HCT116 (cell line): ENCODE data around the gene LONRF3. TPM values are rescaled to one million over a fixed set of nuclear protein-coding genes. Genes with fewer than 3 reads are reported as not detected.

Experiments used
- ATAC-seq: fragments of 200-7000 bp; cut with Tn5 transposase; 2 replicates; pipeline ENCODE4 v1.9.1; 2020; ENCODE audit warnings: mild to moderate bottlenecking, moderate library complexity
- BruUV-seq: library from RNA; stranded (reverse); fragments of 400-500 nt; replicated peaks from 2 replicates; lab custom pipeline; 2021; lab: Mats Ljungman, UMichigan
- CTCF ChIA-PET: fragments of 300-600 bp; sonication (Branson Sonifier 250); formaldehyde crosslinking; loops from one replicate; lab custom pipeline; 2021; ENCODE audit warnings: antibody characterized with exemption; lab: Charles Lee
- POLR2A ChIA-PET: fragments of 300-600, 350-600 bp; sonication (Branson Sonifier 250); formaldehyde crosslinking; loops from one replicate; lab custom pipeline; 2021; ENCODE audit warnings: antibody characterized with exemption; lab: Charles Lee
- RAD21 ChIA-PET, 2 experiments: fragments of 300-600 bp; sonication (Branson Sonifier 250); formaldehyde crosslinking; loops; one replicate each; lab custom pipeline; 2023; ENCODE audit warnings: low total read pairs in 2 of 2; ENCODE audit not compliant: uncharacterized antibody in 2 of 2, unreplicated experiment in 2 of 2, low non-redundant PET in 1 of 2; lab: Charles Lee
- DNase-seq: peaks from one replicate; pipeline ENCODE4 v3.0.0-alpha.2; 2010; ENCODE audit warnings: low read depth, low spot score
- H2AFZ ChIP-seq: fragments of 200-600 bp; shearing (Covaris generic), sonication (generic); 2 replicates; pipeline ENCODE4 v1.6.1; 2017; ENCODE audit warnings: low read depth, mixed run types, mixed read lengths, antibody characterized with exemption, low read length; ENCODE audit not compliant: poor library complexity, severe bottlenecking
- H3K27ac ChIP-seq: 2 replicates; pipeline ENCODE4 v1.5.1; 2012; ENCODE audit warnings: low read depth, low read length
- H3K27me3 ChIP-seq: fragments of 200-600 bp; sonication (generic); 2 replicates; pipeline ENCODE4 v1.6.1; 2016; ENCODE audit warnings: mixed run types, low read length, mixed read lengths; ENCODE audit not compliant: insufficient read depth
- H3K36me3 ChIP-seq, 2 experiments: fragments of 200-500 bp in 1 of 2; fragments of 200-600 bp in 1 of 2; sonication (Bioruptor generic) in 1 of 2; sonication (generic) in 1 of 2; 2 replicates each; pipeline versions ENCODE4 v1.5.1 to v1.6.1; 2014 to 2016; ENCODE audit warnings: low read length in 2 of 2, inconsistent platforms in 1 of 2, mixed read lengths in 1 of 2, mixed run types in 1 of 2; ENCODE audit not compliant: insufficient read depth in 2 of 2, control insufficient read depth in 1 of 2
- H3K4me1 ChIP-seq, 2 experiments: fragments of 200-600 bp in 1 of 2; sonication (generic) in 1 of 2; 2 replicates each; pipeline versions ENCODE4 v1.5.1 to v1.6.1; 2012 to 2017; ENCODE audit warnings: low read length in 2 of 2, inconsistent platforms in 1 of 2, mild to moderate bottlenecking in 1 of 2, mixed read lengths in 1 of 2, mixed run types in 1 of 2, moderate library complexity in 1 of 2; ENCODE audit not compliant: insufficient read depth in 2 of 2, control insufficient read depth in 1 of 2
- H3K4me2 ChIP-seq: fragments of 200-600 bp; sonication (generic); 2 replicates; pipeline ENCODE4 v1.6.1; 2017; ENCODE audit warnings: mixed run types, low read length, mixed read lengths
- H3K4me3 ChIP-seq, 2 experiments: fragments of 200-600 bp in 1 of 2; sonication (generic) in 1 of 2; replicated peaks in 1 of 2; 2 replicates each; pipeline ENCODE4 v1.5.1; 2011 to 2016; ENCODE audit warnings: low read length in 2 of 2, control low read depth in 1 of 2, low read depth in 1 of 2, mild to moderate bottlenecking in 1 of 2, mixed read lengths in 1 of 2, mixed run types in 1 of 2
- H3K79me2 ChIP-seq: fragments of 200-600 bp; sonication (generic); 2 replicates; pipeline ENCODE4 v1.6.1; 2017; ENCODE audit warnings: mild to moderate bottlenecking, mixed run types, low read length, moderate library complexity, mixed read lengths; ENCODE audit not compliant: insufficient read depth
- H3K9ac ChIP-seq: fragments of 200-600 bp; sonication (generic); 2 replicates; pipeline ENCODE4 v1.6.1; 2016; ENCODE audit warnings: low read length, mixed read lengths
- H3K9me2 ChIP-seq: fragments of 200-600 bp; sonication (generic), shearing (Covaris generic); 2 replicates; pipeline ENCODE4 v1.6.1; 2017; ENCODE audit warnings: mixed run types, mild to moderate bottlenecking, moderate library complexity; ENCODE audit not compliant: insufficient read depth
- H3K9me3 ChIP-seq, 2 experiments: fragments of 200-500 bp in 1 of 2; fragments of 200-600 bp in 1 of 2; sonication (Bioruptor generic) in 1 of 2; sonication (generic) in 1 of 2; 2 replicates each; pipeline ENCODE4 v1.6.1; 2014 to 2017; ENCODE audit warnings: low read length in 2 of 2, mixed read lengths in 2 of 2, inconsistent platforms in 1 of 2, low read depth in 1 of 2, mild to moderate bottlenecking in 1 of 2, mixed run types in 1 of 2, moderate library complexity in 1 of 2; ENCODE audit not compliant: control insufficient read depth in 1 of 2, insufficient read depth in 1 of 2
- H4K20me1 ChIP-seq: fragments of 200-600 bp; sonication (generic), shearing (Covaris generic); 2 replicates; pipeline ENCODE4 v1.6.1; 2017; ENCODE audit warnings: mixed run types, mild to moderate bottlenecking, moderate library complexity; ENCODE audit not compliant: insufficient read depth
- EGR1 ChIP-seq: IDR thresholded peaks from 2 replicates; pipeline ENCODE4 v1.6.1; 2012; ENCODE audit warnings: low read depth
- ELF1 ChIP-seq: IDR thresholded peaks from 2 replicates; pipeline ENCODE4 v1.6.1; 2012; ENCODE audit warnings: low read depth, borderline replicate concordance
- FOSL1 ChIP-seq: IDR thresholded peaks from 2 replicates; pipeline ENCODE4 v1.6.1; 2012; ENCODE audit warnings: low read depth
- POLR2AphosphoS5 ChIP-seq: IDR thresholded peaks from 2 replicates; pipeline ENCODE4 v1.6.1; 2011; ENCODE audit warnings: mild to moderate bottlenecking, low read depth, low read length, moderate library complexity
- RAD21 ChIP-seq: IDR thresholded peaks from 2 replicates; pipeline ENCODE4 v1.6.1; 2012; ENCODE audit warnings: low read depth, mild to moderate bottlenecking
- SIN3A ChIP-seq: IDR thresholded peaks from 2 replicates; pipeline ENCODE4 v1.6.1; 2012; ENCODE audit warnings: low read depth
- SP1 ChIP-seq: IDR thresholded peaks from 2 replicates; pipeline ENCODE4 v1.6.1; 2012; ENCODE audit warnings: low read depth
- TCF7L2 ChIP-seq: IDR thresholded peaks from 2 replicates; pipeline ENCODE4 v1.7.0; 2011; ENCODE audit warnings: borderline replicate concordance, inconsistent platforms; ENCODE audit not compliant: insufficient read depth, insufficient read length; ENCODE audit errors: extremely low read depth
- YY1 ChIP-seq: IDR thresholded peaks from 2 replicates; pipeline ENCODE4 v1.6.1; 2011; ENCODE audit warnings: low read length, low read depth, moderate library complexity, mild to moderate bottlenecking; ENCODE audit not compliant: insufficient replicate concordance; ENCODE audit errors: extremely low read depth
- ZFX ChIP-seq: fragments of 450-650 bp; IDR thresholded peaks from 2 replicates; pipeline ENCODE4 v1.6.1; 2017
- ZNF274 ChIP-seq: fragments of 200-500 bp; sonication (Bioruptor generic); IDR thresholded peaks from 2 replicates; pipeline ENCODE4 v1.6.1; 2014; ENCODE audit warnings: mild to moderate bottlenecking, low read depth, low read length, inconsistent platforms
- intact Hi-C: fragments of 100-400 bp; cut with micrococcal nuclease; formaldehyde crosslinking; loops from 2 replicates; pipeline ENCODE4 v1.10.0; 2022
- total RNA-seq: library from RNA; stranded (reverse); gene quantifications from one replicate; pipeline ENCODE4 v1.2.1, GENCODE V29; 2021; ENCODE audit not compliant: unreplicated experiment
- TF ChIP-seq, protein P1 (sequence below): IDR thresholded peaks from 2 replicates; pipeline ENCODE4 v1.6.1; 2012; ENCODE audit warnings: low read depth
- TF ChIP-seq, protein P2 (sequence below), 3 experiments: fragments of 200-600 bp in 1 of 3; sonication (generic) in 1 of 3; IDR thresholded peaks in 2 of 3; conservative IDR thresholded peaks in 1 of 3; 2 replicates each; pipeline ENCODE4 v1.5.1; 2012 to 2017; ENCODE audit warnings: low read depth in 2 of 3, low read length in 2 of 3, antibody characterized with exemption in 1 of 3, borderline replicate concordance in 1 of 3, control low read depth in 1 of 3, mild to moderate bottlenecking in 1 of 3, mixed read lengths in 1 of 3, mixed run types in 1 of 3, moderate library complexity in 1 of 3; ENCODE audit not compliant: insufficient read depth in 1 of 3
- TF ChIP-seq, protein P3 (sequence below): IDR thresholded peaks from 2 replicates; pipeline ENCODE4 v1.6.1; 2011; ENCODE audit warnings: mild to moderate bottlenecking, low read length, moderate library complexity; ENCODE audit not compliant: insufficient replicate concordance; ENCODE audit errors: extremely low read depth

The LONRF3 gene
- total RNA-seq, 1 experiment from 2014 or later: 3.1 TPM

DNA sequence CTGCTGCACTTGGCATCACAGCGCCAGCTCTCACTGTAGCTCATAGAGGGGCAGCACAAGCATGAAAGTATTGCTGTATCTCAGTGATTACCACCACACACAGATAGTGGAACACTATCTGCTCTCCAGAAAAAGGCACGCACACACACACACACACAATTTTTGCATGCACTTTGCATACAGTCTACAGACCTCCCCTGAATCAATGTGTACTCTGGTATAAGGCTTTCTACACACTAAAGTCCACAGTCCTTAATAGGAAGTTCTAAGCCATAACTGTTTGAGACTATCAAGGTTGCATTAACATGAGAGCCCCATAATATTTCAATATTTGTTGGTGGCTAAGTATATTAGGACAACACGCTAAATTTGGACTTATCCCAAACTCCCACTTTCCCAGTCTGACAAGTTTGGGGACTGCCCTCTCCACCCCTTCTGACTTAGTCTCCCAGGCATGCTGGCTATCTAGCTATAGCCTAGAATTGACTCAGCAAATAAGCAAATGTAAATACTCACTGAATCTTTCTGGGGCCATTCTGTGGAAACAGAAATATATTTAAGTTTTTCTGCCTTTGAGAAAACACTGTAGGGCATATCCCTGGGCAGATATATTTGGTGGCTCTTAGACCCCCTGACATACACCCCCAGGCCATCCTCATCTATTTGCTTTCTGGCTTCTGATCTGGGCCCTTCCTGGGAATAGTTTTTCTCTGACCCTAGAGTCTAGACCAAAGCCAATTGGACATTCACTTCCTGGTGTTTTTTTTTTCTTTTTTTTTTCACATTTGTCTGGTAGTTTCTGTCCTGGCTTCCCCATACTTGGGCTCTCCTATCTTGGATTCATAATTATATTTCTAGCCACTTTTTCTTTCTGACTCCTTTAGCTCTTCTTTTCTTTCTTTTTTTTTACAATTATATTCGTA, 62.0 kb downstream of the LONRF3 start:
- RAD21 ChIA-PET: no interaction called here
- CTCF ChIA-PET: no interaction called here
- no peaks in the 10 kb centered on the region for H3K36me3 ChIP-seq
- TF ChIP-seq RAD21 (no peak), EGR1 (no peak), ELF1 (no peak), ZFX (no peak), SP1 (no peak), YY1 (no peak), SIN3A (no peak), ZNF274 (no peak), FOSL1 (no peak), POLR2AphosphoS5 (no peak), TCF7L2 (no peak)
- TF ChIP-seq, protein P1, sequence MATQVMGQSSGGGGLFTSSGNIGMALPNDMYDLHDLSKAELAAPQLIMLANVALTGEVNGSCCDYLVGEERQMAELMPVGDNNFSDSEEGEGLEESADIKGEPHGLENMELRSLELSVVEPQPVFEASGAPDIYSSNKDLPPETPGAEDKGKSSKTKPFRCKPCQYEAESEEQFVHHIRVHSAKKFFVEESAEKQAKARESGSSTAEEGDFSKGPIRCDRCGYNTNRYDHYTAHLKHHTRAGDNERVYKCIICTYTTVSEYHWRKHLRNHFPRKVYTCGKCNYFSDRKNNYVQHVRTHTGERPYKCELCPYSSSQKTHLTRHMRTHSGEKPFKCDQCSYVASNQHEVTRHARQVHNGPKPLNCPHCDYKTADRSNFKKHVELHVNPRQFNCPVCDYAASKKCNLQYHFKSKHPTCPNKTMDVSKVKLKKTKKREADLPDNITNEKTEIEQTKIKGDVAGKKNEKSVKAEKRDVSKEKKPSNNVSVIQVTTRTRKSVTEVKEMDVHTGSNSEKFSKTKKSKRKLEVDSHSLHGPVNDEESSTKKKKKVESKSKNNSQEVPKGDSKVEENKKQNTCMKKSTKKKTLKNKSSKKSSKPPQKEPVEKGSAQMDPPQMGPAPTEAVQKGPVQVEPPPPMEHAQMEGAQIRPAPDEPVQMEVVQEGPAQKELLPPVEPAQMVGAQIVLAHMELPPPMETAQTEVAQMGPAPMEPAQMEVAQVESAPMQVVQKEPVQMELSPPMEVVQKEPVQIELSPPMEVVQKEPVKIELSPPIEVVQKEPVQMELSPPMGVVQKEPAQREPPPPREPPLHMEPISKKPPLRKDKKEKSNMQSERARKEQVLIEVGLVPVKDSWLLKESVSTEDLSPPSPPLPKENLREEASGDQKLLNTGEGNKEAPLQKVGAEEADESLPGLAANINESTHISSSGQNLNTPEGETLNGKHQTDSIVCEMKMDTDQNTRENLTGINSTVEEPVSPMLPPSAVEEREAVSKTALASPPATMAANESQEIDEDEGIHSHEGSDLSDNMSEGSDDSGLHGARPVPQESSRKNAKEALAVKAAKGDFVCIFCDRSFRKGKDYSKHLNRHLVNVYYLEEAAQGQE: no peak
- TF ChIP-seq, protein P2, sequence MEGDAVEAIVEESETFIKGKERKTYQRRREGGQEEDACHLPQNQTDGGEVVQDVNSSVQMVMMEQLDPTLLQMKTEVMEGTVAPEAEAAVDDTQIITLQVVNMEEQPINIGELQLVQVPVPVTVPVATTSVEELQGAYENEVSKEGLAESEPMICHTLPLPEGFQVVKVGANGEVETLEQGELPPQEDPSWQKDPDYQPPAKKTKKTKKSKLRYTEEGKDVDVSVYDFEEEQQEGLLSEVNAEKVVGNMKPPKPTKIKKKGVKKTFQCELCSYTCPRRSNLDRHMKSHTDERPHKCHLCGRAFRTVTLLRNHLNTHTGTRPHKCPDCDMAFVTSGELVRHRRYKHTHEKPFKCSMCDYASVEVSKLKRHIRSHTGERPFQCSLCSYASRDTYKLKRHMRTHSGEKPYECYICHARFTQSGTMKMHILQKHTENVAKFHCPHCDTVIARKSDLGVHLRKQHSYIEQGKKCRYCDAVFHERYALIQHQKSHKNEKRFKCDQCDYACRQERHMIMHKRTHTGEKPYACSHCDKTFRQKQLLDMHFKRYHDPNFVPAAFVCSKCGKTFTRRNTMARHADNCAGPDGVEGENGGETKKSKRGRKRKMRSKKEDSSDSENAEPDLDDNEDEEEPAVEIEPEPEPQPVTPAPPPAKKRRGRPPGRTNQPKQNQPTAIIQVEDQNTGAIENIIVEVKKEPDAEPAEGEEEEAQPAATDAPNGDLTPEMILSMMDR (IDR thresholded peaks at IDR 0.05 in 2 of 3, conservative IDR thresholded peaks at IDR 0.05 in 1 of 3; ENCODE audit: borderline replicate concordance in 1 of 3, insufficient read depth in 1 of 3, low read depth in 2 of 3, low read length in 2 of 3): no peak
- TF ChIP-seq, protein P3, sequence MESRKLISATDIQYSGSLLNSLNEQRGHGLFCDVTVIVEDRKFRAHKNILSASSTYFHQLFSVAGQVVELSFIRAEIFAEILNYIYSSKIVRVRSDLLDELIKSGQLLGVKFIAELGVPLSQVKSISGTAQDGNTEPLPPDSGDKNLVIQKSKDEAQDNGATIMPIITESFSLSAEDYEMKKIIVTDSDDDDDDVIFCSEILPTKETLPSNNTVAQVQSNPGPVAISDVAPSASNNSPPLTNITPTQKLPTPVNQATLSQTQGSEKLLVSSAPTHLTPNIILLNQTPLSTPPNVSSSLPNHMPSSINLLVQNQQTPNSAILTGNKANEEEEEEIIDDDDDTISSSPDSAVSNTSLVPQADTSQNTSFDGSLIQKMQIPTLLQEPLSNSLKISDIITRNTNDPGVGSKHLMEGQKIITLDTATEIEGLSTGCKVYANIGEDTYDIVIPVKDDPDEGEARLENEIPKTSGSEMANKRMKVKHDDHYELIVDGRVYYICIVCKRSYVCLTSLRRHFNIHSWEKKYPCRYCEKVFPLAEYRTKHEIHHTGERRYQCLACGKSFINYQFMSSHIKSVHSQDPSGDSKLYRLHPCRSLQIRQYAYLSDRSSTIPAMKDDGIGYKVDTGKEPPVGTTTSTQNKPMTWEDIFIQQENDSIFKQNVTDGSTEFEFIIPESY: no peak
- H2AFZ ChIP-seq: no peak overlapping the region
- no peaks in the 10 kb centered on the region for H3K27me3 ChIP-seq
- H4K20me1 ChIP-seq: no peaks in the 10 kb centered on the region
- H3K9ac ChIP-seq: no peak overlapping the region
- BruUV-seq: no TSS peak
- H3K4me3 ChIP-seq: no peak overlapping the region
- no peaks in the 10 kb centered on the region for H3K79me2 ChIP-seq
- no peak overlapping the region for H3K4me2 ChIP-seq
- POLR2A ChIA-PET: no interaction called here
- H3K27ac ChIP-seq: no peak overlapping the region
- no peak for ATAC-seq
- DNase-seq: no peak
- no peaks in the 10 kb centered on the region for H3K9me2 ChIP-seq
- intact Hi-C loops: no loop called here
- H3K4me1 ChIP-seq: peaks cover 6 to 9% of the 10 kb centered on the region in 2 experiments; a peak in 3 of 4 replicates
- no peaks in the 10 kb centered on the region for H3K9me3 ChIP-seq
